Tibial nerve (tissue), 4 donors: ENCODE results near the gene SESTD1.

ENCODE experiments used
- EP300 ChIP-seq, 2 donors: sonication (generic); formaldehyde crosslinking; IDR thresholded peaks; one replicate each; pipeline ENCODE4 v1.6.1; 2017; ENCODE audit warnings: antibody characterized with exemption in 2 of 2, mild to moderate bottlenecking in 1 of 2
- POLR2A ChIP-seq, 2 donors: fragments of 450-650 bp; IDR thresholded peaks; one replicate each; pipeline ENCODE4 v1.6.1; 2017; ENCODE audit warnings: antibody characterized with exemption in 2 of 2, mild to moderate bottlenecking in 2 of 2, moderate library complexity in 2 of 2
- TF ChIP-seq, protein P1 (sequence below), 5 experiments: fragments of 200-600 bp in 3 of 5; fragments of 450-650 bp in 2 of 5; sonication (generic) in 3 of 5; IDR thresholded peaks; one replicate each; pipeline ENCODE4 v1.5.1; 2016 to 2019; ENCODE audit warnings: antibody characterized with exemption in 5 of 5, mild to moderate bottlenecking in 3 of 5, moderate library complexity in 2 of 5

- TF ChIP-seq, protein P1, sequence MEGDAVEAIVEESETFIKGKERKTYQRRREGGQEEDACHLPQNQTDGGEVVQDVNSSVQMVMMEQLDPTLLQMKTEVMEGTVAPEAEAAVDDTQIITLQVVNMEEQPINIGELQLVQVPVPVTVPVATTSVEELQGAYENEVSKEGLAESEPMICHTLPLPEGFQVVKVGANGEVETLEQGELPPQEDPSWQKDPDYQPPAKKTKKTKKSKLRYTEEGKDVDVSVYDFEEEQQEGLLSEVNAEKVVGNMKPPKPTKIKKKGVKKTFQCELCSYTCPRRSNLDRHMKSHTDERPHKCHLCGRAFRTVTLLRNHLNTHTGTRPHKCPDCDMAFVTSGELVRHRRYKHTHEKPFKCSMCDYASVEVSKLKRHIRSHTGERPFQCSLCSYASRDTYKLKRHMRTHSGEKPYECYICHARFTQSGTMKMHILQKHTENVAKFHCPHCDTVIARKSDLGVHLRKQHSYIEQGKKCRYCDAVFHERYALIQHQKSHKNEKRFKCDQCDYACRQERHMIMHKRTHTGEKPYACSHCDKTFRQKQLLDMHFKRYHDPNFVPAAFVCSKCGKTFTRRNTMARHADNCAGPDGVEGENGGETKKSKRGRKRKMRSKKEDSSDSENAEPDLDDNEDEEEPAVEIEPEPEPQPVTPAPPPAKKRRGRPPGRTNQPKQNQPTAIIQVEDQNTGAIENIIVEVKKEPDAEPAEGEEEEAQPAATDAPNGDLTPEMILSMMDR (IDR thresholded peaks at IDR 0.05) = no peak
- no peak for TF ChIP-seq POLR2A (IDR thresholded peaks at IDR 0.05)
- TF ChIP-seq EP300 (IDR thresholded peaks at IDR 0.05) = no peak
Measured at GRCh38 chr2:179174240-179174639, 90.4 kb downstream of the SESTD1 start.
